Endodermal cell (in vitro differentiated cells): Measurements from ENCODE around the gene HOXB3. TPM values are rescaled to one million over a fixed set of nuclear protein-coding genes. Genes with fewer than 3 reads are reported as not detected.

Experiments used
- DNase-seq: peaks from one replicate; pipeline ENCODE4 v3.0.0-alpha.2; 2017
- H3K27ac ChIP-seq: 2 replicates; pipeline ENCODE4 v1.5.1; 2013; ENCODE audit warnings: mild to moderate bottlenecking, low read depth, low read length, moderate library complexity
- H3K27me3 ChIP-seq: 2 replicates; pipeline ENCODE4 v1.6.1; 2013; ENCODE audit warnings: mild to moderate bottlenecking, low read length, moderate library complexity; ENCODE audit not compliant: insufficient read depth, control insufficient read depth, poor library complexity, severe bottlenecking
- H3K36me3 ChIP-seq: 2 replicates; pipeline ENCODE4 v1.7.0; 2013; ENCODE audit warnings: mild to moderate bottlenecking, low read length, moderate library complexity; ENCODE audit not compliant: control insufficient read depth, insufficient read depth
- H3K4me1 ChIP-seq: one replicate; pipeline ENCODE4 v1.7.0; 2013; ENCODE audit warnings: low read length; ENCODE audit not compliant: control insufficient read depth, insufficient read depth
- H3K4me3 ChIP-seq: 2 replicates; pipeline ENCODE4 v1.5.1; 2013; ENCODE audit warnings: mild to moderate bottlenecking, low read length, moderate library complexity
- H3K9ac ChIP-seq: 2 replicates; pipeline ENCODE4 v1.6.1; 2013; ENCODE audit warnings: mild to moderate bottlenecking, low read length, moderate library complexity; ENCODE audit not compliant: poor library complexity, severe bottlenecking; ENCODE audit errors: extremely low read depth
- H3K9me3 ChIP-seq: 2 replicates; pipeline ENCODE4 v1.6.1; 2013; ENCODE audit warnings: mild to moderate bottlenecking, low read length, moderate library complexity; ENCODE audit not compliant: control insufficient read depth
- H3K27ac Mint-ChIP-seq: 2 replicates; pipeline ENCODE4 v1.8.0; 2020; ENCODE audit warnings: mixed read lengths
- H3K27me3 Mint-ChIP-seq: 2 replicates; pipeline ENCODE4 v1.8.0; 2021; ENCODE audit warnings: mild to moderate bottlenecking, mixed read lengths; ENCODE audit not compliant: insufficient read depth
- H3K36me3 Mint-ChIP-seq: 2 replicates; pipeline ENCODE4 v1.8.0; 2020; ENCODE audit warnings: low read depth, mixed read lengths
- H3K4me1 Mint-ChIP-seq: 2 replicates; pipeline ENCODE4 v1.8.0; 2020; ENCODE audit warnings: mixed read lengths
- H3K4me3 Mint-ChIP-seq: 2 replicates; pipeline ENCODE4 v1.8.0; 2020; ENCODE audit warnings: mild to moderate bottlenecking, moderate library complexity, mixed read lengths
- H3K9me3 Mint-ChIP-seq: 2 replicates; pipeline ENCODE4 v1.8.0; 2020; ENCODE audit warnings: mild to moderate bottlenecking, mixed read lengths
- CTCF ChIP-seq: fragments of 200-600 bp; sonication (generic); conservative IDR thresholded peaks from 2 replicates; pipeline ENCODE4 v1.5.0; 2021; ENCODE audit warnings: antibody characterized with exemption, mild to moderate bottlenecking
- WGBS, 2 experiments: methylation state at CpG; one replicate each; pipeline versions ENCODE4 v1.1.5 to v1.1.7; 2013; ENCODE audit warnings: missing lambda C conversion rate in 2 of 2, mixed read lengths in 1 of 2; ENCODE audit not compliant: insufficient coverage in 1 of 2, insufficient read length in 1 of 2; 5-methylcytosine and 5-hydroxymethylcytosine counted together
- total RNA-seq, 2 donors: library from RNA; stranded (reverse); fragmentation: NEBNext Ultra II Directional in 1 of 2; extraction: Animal tissue kit (Norgen Biotek cat#: 25700) in 1 of 2; gene quantifications; 2 replicates in 1 of 2; 3 replicates in 1 of 2; pipeline ENCODE4 v1.2.1, GENCODE V29; 2021

Gene HOXB3
- total RNA-seq, 2 donors from 2014 or later, result not detected

- 24 to 35% methylated on average over 7 to 9 of the region's 10 CpGs for WGBS, 2 experiments
These were observed 42.9 kb downstream of the HOXB3 start for GRCh38 chr17:48546924-48547807.

GRCh38 chr17:48546137-48546923 is 43.7 kb downstream of the HOXB3 start:
- Histone ChIP-seq H3K9ac (no peak overlapping the region), H3K27me3 (peaks cover 99% of the 10 kb centered on the region), H3K4me1 (peaks cover 14% of the 10 kb centered on the region), H3K4me3 (peak overlapping the region; percentile 47), H3K27ac (peak overlapping the region; percentile 95), H3K9me3 (no peaks in the 10 kb centered on the region), H3K36me3 (no peaks in the 10 kb centered on the region)
- no peak for TF ChIP-seq CTCF
- H3K9me3 Mint-ChIP-seq, result no peaks in the 10 kb centered on the region
- no peaks in the 10 kb centered on the region for H3K36me3 Mint-ChIP-seq
- H3K4me3 Mint-ChIP-seq, result peak overlapping the region; percentile 10
- peaks cover 32% of the 10 kb centered on the region for H3K4me1 Mint-ChIP-seq
- 21 to 26% methylated on average over 5 to 10 of the region's 10 CpGs for whole genome bisulfite sequencing, 2 experiments
- peak; percentile 86 for DNase-seq
- H3K27me3 Mint-ChIP-seq, result peaks cover 98% of the 10 kb centered on the region
- H3K27ac Mint-ChIP-seq, result no peak overlapping the region

More at GRCh38 chr17:48546924-48547807, 42.9 kb downstream of the HOXB3 start:
- H3K4me3 ChIP-seq, result peak overlapping the region; percentile 47
- no peak overlapping the region for H3K9ac ChIP-seq
- Mint-ChIP-seq H3K27me3 (peaks cover 98% of the 10 kb centered on the region), H3K4me3 (no peak overlapping the region), H3K27ac (no peak overlapping the region), H3K4me1 (peaks cover 27% of the 10 kb centered on the region), H3K9me3 (no peaks in the 10 kb centered on the region), H3K36me3 (no peaks in the 10 kb centered on the region)
- peaks cover 99% of the 10 kb centered on the region for H3K27me3 ChIP-seq
- H3K9me3 ChIP-seq, result no peaks in the 10 kb centered on the region
- H3K36me3 ChIP-seq, result no peaks in the 10 kb centered on the region
- TF ChIP-seq CTCF, result no peak
- peaks cover 14% of the 10 kb centered on the region for H3K4me1 ChIP-seq
- DNase-seq, result no peak
- H3K27ac ChIP-seq, result peak overlapping the region; percentile 95

GRCh38 chr17:48545539-48545938 is 44.5 kb downstream of the HOXB3 start:
- Mint-ChIP-seq H3K9me3 (no peaks in the 10 kb centered on the region), H3K4me1 (peaks cover 32% of the 10 kb centered on the region), H3K36me3 (no peaks in the 10 kb centered on the region), H3K4me3 (no peak overlapping the region), H3K27me3 (peaks cover 97% of the 10 kb centered on the region), H3K27ac (no peak overlapping the region)
- Histone ChIP-seq H3K9ac (no peak overlapping the region), H3K4me3 (peak overlapping the region; percentile 82), H3K36me3 (no peaks in the 10 kb centered on the region), H3K27ac (peak overlapping the region; percentile 95), H3K27me3 (peaks cover 100% of the 10 kb centered on the region), H3K4me1 (peaks cover 11% of the 10 kb centered on the region), H3K9me3 (no peaks in the 10 kb centered on the region)
- TF ChIP-seq CTCF, result no peak
- DNase-seq, result no peak
- WGBS, 2 experiments, result 86 to 89% methylated on average over 1 of the region's 1 CpG
